GM12878 (cell line): ENCODE measurements around the gene ADGRE3. TPM values are rescaled to one million over a fixed set of nuclear protein-coding genes. Genes with fewer than 3 reads are reported as not detected.
"Not testable (repeated sequence)": the region's sequence is repeated elsewhere in the genome, so short reads cannot be mapped to it uniquely, and the experiment has no call there.

ENCODE experiments used
- ATAC-seq: fragments of 200-7000 bp; cut with Tn5 transposase; 3 replicates; pipeline ENCODE4 v1.9.1; 2020; ENCODE audit warnings: mild to moderate bottlenecking, moderate library complexity
- BruUV-seq: library from RNA; stranded (reverse); fragments of 400-500 nt; replicated peaks from 2 replicates; lab custom pipeline; 2021; lab: Mats Ljungman, UMichigan
- CTCF ChIA-PET: fragments of 300-600 bp; sonication (Branson Sonifier 250); formaldehyde crosslinking; extraction: SDS; loops from one replicate; lab custom pipeline; 2021; ENCODE audit warnings: inconsistent platforms; lab: Yijun Ruan, JAX
- POLR2A ChIA-PET: fragments of 350-600 bp; formaldehyde crosslinking; extraction: SDS; loops from one replicate; lab custom pipeline; 2021; ENCODE audit warnings: inconsistent platforms; lab: Charles Lee
- RAD21 ChIA-PET: fragments of 300-600 bp; sonication (Branson Sonifier 250); formaldehyde crosslinking; loops from one replicate; lab custom pipeline; 2023; ENCODE audit warnings: antibody characterized with exemption; ENCODE audit not compliant: unreplicated experiment; lab: Charles Lee
- SMC1A ChIA-PET: fragments of 300-600 bp; sonication (Branson Sonifier 250); formaldehyde crosslinking; loops from one replicate; lab custom pipeline; 2023; ENCODE audit not compliant: unreplicated experiment, uncharacterized antibody; lab: Charles Lee
- DNase-seq: peaks from one replicate; pipeline ENCODE4 v3.0.0-alpha.2; 2011; ENCODE audit warnings: low read depth, low spot score
- FAIRE-seq: peaks from 3 replicates; lab custom pipeline; 2011; peaks lifted over from hg19 to GRCh38; lab: Jason Lieb, UNC
- H2AFZ ChIP-seq: 2 replicates; pipeline ENCODE4 v1.6.0; 2011; ENCODE audit warnings: low read depth, low read length, control low read depth; ENCODE audit not compliant: control insufficient read depth
- H3K27ac ChIP-seq: 2 replicates; pipeline ENCODE4 v1.5.1; 2011; ENCODE audit warnings: control low read depth; ENCODE audit not compliant: control insufficient read depth, insufficient read depth
- H3K27me3 ChIP-seq, 2 experiments: replicated peaks in 1 of 2; 2 replicates each; pipeline versions ENCODE4 v1.6.0 to v1.6.1; 2011; ENCODE audit warnings: low read length in 1 of 2; ENCODE audit not compliant: control insufficient read depth in 2 of 2, insufficient read depth in 2 of 2
- H3K36me3 ChIP-seq, 2 experiments: 2 replicates each; pipeline ENCODE4 v1.5.1; 2011; ENCODE audit warnings: low read length in 1 of 2; ENCODE audit not compliant: control insufficient read depth in 2 of 2, insufficient read depth in 2 of 2
- H3K4me1 ChIP-seq: 2 replicates; pipeline ENCODE4 v1.6.1; 2011; ENCODE audit warnings: mild to moderate bottlenecking, low read length, moderate library complexity, mixed read lengths; ENCODE audit not compliant: control insufficient read depth, insufficient read depth
- H3K4me2 ChIP-seq: 2 replicates; pipeline ENCODE4 v1.6.0; 2011; ENCODE audit warnings: control low read depth; ENCODE audit not compliant: control insufficient read depth, insufficient read depth
- H3K4me3 ChIP-seq: fragments of 200-600 bp; sonication (generic); 2 replicates; pipeline ENCODE4 v1.5.1; 2016
- H3K79me2 ChIP-seq: 2 replicates; pipeline ENCODE4 v1.6.0; 2011; ENCODE audit warnings: low read length; ENCODE audit not compliant: control insufficient read depth, insufficient read depth
- H3K9ac ChIP-seq: 2 replicates; pipeline ENCODE4 v1.8.0; 2011; ENCODE audit warnings: low read length, control low read depth, mixed read lengths; ENCODE audit not compliant: control insufficient read depth, insufficient read depth
- H3K9me3 ChIP-seq: replicated peaks from 3 replicates; pipeline ENCODE4 v1.5.1; 2011; ENCODE audit warnings: mild to moderate bottlenecking, low read length; ENCODE audit not compliant: control insufficient read depth, insufficient read depth
- H4K20me1 ChIP-seq: 2 replicates; pipeline ENCODE4 v1.6.0; 2011; ENCODE audit not compliant: control insufficient read depth, insufficient read depth
- ATF7 ChIP-seq: fragments of 450-650 bp; IDR thresholded peaks from 2 replicates; pipeline ENCODE4 v1.6.1; 2016; ENCODE audit warnings: low read depth, mild to moderate bottlenecking
- MEF2B ChIP-seq: fragments of 450-650 bp; IDR thresholded peaks from 2 replicates; pipeline ENCODE4 v1.6.1; 2018; ENCODE audit warnings: mild to moderate bottlenecking, moderate library complexity; ENCODE audit not compliant: partially characterized antibody, poor library complexity, severe bottlenecking
- NR2F1 ChIP-seq: fragments of 450-650 bp; conservative IDR thresholded peaks from 2 replicates; pipeline ENCODE4 v1.6.1; 2017; ENCODE audit warnings: mild to moderate bottlenecking
- POLR2A ChIP-seq: IDR thresholded peaks from 2 replicates; pipeline ENCODE4 v1.6.1; 2011; ENCODE audit warnings: low read depth, mild to moderate bottlenecking, low read length
- POLR2AphosphoS5 ChIP-seq: IDR thresholded peaks from 2 replicates; pipeline ENCODE4 v1.6.1; 2011; ENCODE audit warnings: mild to moderate bottlenecking, low read length, inconsistent platforms
- WGBS: methylation state at CpG from one replicate; pipeline ENCODE4 v1.1.6; 2016; ENCODE audit warnings: low lambda C conversion rate; ENCODE audit not compliant: insufficient replicate concordance, insufficient coverage; ENCODE audit errors: missing lambda C conversion rate; 5-methylcytosine and 5-hydroxymethylcytosine counted together
- in situ Hi-C: fragments of 300-500 bp; cut with MboI; formaldehyde crosslinking; loops from 9 replicates; pipeline ENCODE4 v1.14.3; 2018; ENCODE audit warnings: mixed read lengths
- intact Hi-C: fragments of 100-400 bp; cut with micrococcal nuclease; formaldehyde crosslinking; loops from one replicate; pipeline ENCODE4 v1.14.2; 2022; ENCODE audit not compliant: unreplicated experiment
- polyA plus RNA-seq, 11 experiments: library from polyadenylated mRNA; depleted of rRNA in 4 of 11; unstranded in 6 of 11; stranded (reverse) in 5 of 11; fragments of >200 nt; fragmentation: Nextera tagmentation in 4 of 11; fragmentation: Illumina TruSeq in 1 of 11; extraction: Ambion mirVana in 4 of 11; extraction: Trizol in 1 of 11; gene quantifications; 1 replicate in 1 of 11; 2 replicates in 10 of 11; pipeline versions ENCODE4 v1.2.1 to v1.2.3, GENCODE V29; 2011 to 2016; ENCODE audit warnings: inconsistent platforms in 2 of 11, missing spikeins in 2 of 11, low read depth in 1 of 11
- total RNA-seq, 4 experiments: library from RNA; depleted of rRNA in 3 of 4; stranded (reverse); fragments of >200 nt in 3 of 4; fragmentation: Illumina TruSeq in 1 of 4; extraction: Trizol in 1 of 4; gene quantifications; 2 replicates each; pipeline versions ENCODE4 v1.2.1 to v1.2.3, GENCODE V29; 2013 to 2021

The ADGRE3 gene
- total and polyA plus RNA-seq, 10 of the 15 experiments (the other 5 are each of a cell fraction or from before 2014, with no cell fraction given): 0.04 to 0.10 (median 0.05) TPM; not detected in 6

GRCh38 chr19:14585187-14585586 lies 89.5 kb downstream of the ADGRE3 start (continued):
- TF ChIP-seq NR2F1 (peak; percentile 82), POLR2A (peak; percentile 36; the same call in 1 of the 2 replicates), ATF7 (peak; percentile 75)
- TF ChIP-seq, all 136 proteins: peak for 25; not testable (repeated sequence) for 111

DNA sequence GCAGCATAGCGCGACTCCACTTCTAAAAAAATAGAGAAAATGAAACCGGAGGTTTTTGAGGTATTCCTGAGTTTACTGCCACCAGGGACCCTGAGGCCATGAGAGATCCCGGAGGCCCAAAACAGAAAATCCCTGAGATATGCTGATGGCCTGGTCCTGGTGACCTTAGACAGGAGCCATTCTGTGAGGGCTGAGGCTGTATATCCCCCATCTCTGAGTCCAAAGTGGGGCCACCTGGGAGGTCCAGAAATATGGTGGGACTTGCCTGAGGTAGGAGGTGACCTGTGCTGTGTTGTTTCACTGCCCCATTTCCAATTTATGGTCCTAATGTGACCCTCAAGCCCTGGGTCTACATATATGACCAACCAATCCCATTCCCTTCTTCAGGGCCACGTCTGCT lies 90.3 kb downstream of the ADGRE3 start:
- ChIA-PET SMC1A (interaction anchor here (0.6 to 1.3 kb wide), 6 partner anchors 10 to 102 kb away, joined by 3 to 5 read pairs (median 4); no protein-coding TSS in a partner anchor), POLR2A (interaction anchor here (0.6 to 1.0 kb wide), 2 partner anchors 9 to 106 kb away, joined by 3 to 5 read pairs; partner anchors contain the start of gene ZNF333), CTCF (interaction anchor here (1.0 to 3.8 kb wide), 4 partner anchors 10 to 104 kb away, joined by 3 to 19 read pairs (median 5); partner anchors contain the start of gene NDUFB7), RAD21 (interaction anchor here (0.5 to 3.8 kb wide), 5 partner anchors 10 to 105 kb away, joined by 3 to 23 read pairs (median 8); partner anchors contain the start of gene ZNF333)
- in situ Hi-C loops: loop anchor here (25.0 kb wide), 1 partner anchor 2003 kb away; no protein-coding TSS in a partner anchor
- intact Hi-C loops, H2AFZ ChIP-seq, FAIRE-seq, H3K27me3 ChIP-seq, DNase-seq, H3K36me3 ChIP-seq, H3K9me3 ChIP-seq, H4K20me1 ChIP-seq: not testable (repeated sequence)
- Histone ChIP-seq H3K27ac (peak overlapping the region; percentile 95), H3K4me1 (peaks cover 19% of the 10 kb centered on the region), H3K4me3 (peak overlapping the region; percentile 98), H3K79me2 (peaks cover 47% of the 10 kb centered on the region), H3K9ac (peak overlapping the region; percentile 96), H3K4me2 (peak overlapping the region; percentile 93)
- 2% methylated on average over 4 of the region's 5 CpGs for WGBS
- ATAC-seq: peak; percentile 1
- TSS peak; percentile 85 for BruUV-seq
- TF ChIP-seq POLR2AphosphoS5 (peak; percentile 47; the same call in 1 of the 2 replicates), MEF2B (peak; percentile 13)
- TF ChIP-seq, all 136 proteins: peak for 2; not testable (repeated sequence) for 134
